PC-9 (cell line): ENCODE measurements around the gene B4GALT6. TPM values are rescaled to one million over a fixed set of nuclear protein-coding genes. Genes with fewer than 3 reads are reported as not detected.

Experiments
- BruUV-seq: library from RNA; stranded (reverse); fragments of 400-500 nt; replicated peaks from 2 replicates; lab custom pipeline; 2021; lab: Mats Ljungman, UMichigan
- CTCF ChIA-PET: fragments of 300-600 bp; sonication (Branson Sonifier 250); formaldehyde crosslinking; loops from one replicate; lab custom pipeline; 2022; ENCODE audit warnings: antibody characterized with exemption; lab: Charles Lee
- POLR2A ChIA-PET: fragments of 300-600 bp; sonication (Branson Sonifier 250); formaldehyde crosslinking; loops from one replicate; lab custom pipeline; 2022; ENCODE audit warnings: antibody characterized with exemption; ENCODE audit not compliant: unreplicated experiment; lab: Charles Lee
- DNase-seq, 2 experiments: peaks; one replicate each; pipeline versions ENCODE4 v3.0.0 to v3.0.0-alpha.2; 2015 to 2022; ENCODE audit warnings: mixed read lengths in 1 of 2
- H2AFZ ChIP-seq: fragments of 200-600 bp; sonication (generic); 2 replicates; pipeline ENCODE4 v1.8.1; 2017; ENCODE audit warnings: antibody characterized with exemption
- H3F3A ChIP-seq: fragments of 200-600 bp; sonication (generic); 2 replicates; pipeline ENCODE4 v1.8.1; 2017; ENCODE audit warnings: antibody characterized with exemption, mild to moderate bottlenecking, low read depth; ENCODE audit not compliant: insufficient read depth
- H3K27ac ChIP-seq: fragments of 200-600 bp; sonication (generic); 2 replicates; pipeline ENCODE4 v1.6.1; 2016; ENCODE audit warnings: mixed run types
- H3K27me3 ChIP-seq: fragments of 200-600 bp; sonication (generic); 2 replicates; pipeline ENCODE4 v1.6.1; 2016; ENCODE audit warnings: low read depth, mixed run types; ENCODE audit not compliant: insufficient read depth
- H3K36me3 ChIP-seq: fragments of 200-600 bp; sonication (generic); 2 replicates; pipeline ENCODE4 v1.6.1; 2016; ENCODE audit warnings: low read depth, mixed run types
- H3K4me1 ChIP-seq: fragments of 200-600 bp; sonication (generic); replicated peaks from 2 replicates; pipeline ENCODE4 v1.6.1; 2016; ENCODE audit warnings: mixed run types; ENCODE audit not compliant: insufficient read depth
- H3K4me2 ChIP-seq: fragments of 200-600 bp; sonication (generic); 2 replicates; pipeline ENCODE4 v1.6.1; 2017; ENCODE audit warnings: mixed run types
- H3K4me3 ChIP-seq: fragments of 200-600 bp; sonication (generic); 2 replicates; pipeline ENCODE4 v1.6.1; 2016; ENCODE audit warnings: mixed run types
- H3K79me2 ChIP-seq: fragments of 200-600 bp; sonication (generic); 2 replicates; pipeline ENCODE4 v1.6.1; 2017; ENCODE audit warnings: low read depth, mixed run types
- H3K9me2 ChIP-seq: fragments of 200-600 bp; sonication (generic); 2 replicates; pipeline ENCODE4 v1.8.1; 2017; ENCODE audit warnings: mild to moderate bottlenecking; ENCODE audit not compliant: insufficient read depth
- H3K9me3 ChIP-seq: fragments of 200-600 bp; sonication (generic); 2 replicates; pipeline ENCODE4 v1.8.1; 2016; ENCODE audit warnings: low read depth; ENCODE audit not compliant: insufficient read depth
- H4K20me1 ChIP-seq: fragments of 200-600 bp; sonication (generic); 2 replicates; pipeline ENCODE4 v1.8.1; 2017; ENCODE audit not compliant: insufficient read depth
- EZH2 ChIP-seq: fragments of 200-600 bp; sonication (generic); IDR thresholded peaks from 2 replicates; pipeline ENCODE4 v1.8.0; 2017; ENCODE audit warnings: antibody characterized with exemption, low read depth
- intact Hi-C: fragments of 100-400 bp; cut with micrococcal nuclease; formaldehyde crosslinking; loops from one replicate; pipeline ENCODE4 v1.10.0; 2022; ENCODE audit not compliant: unreplicated experiment
- total RNA-seq: library from RNA; stranded (reverse); gene quantifications from 2 replicates; pipeline ENCODE4 v1.2.3, GENCODE V29; 2021
- TF ChIP-seq, protein P1 (sequence below): fragments of 200-600 bp; sonication (generic); conservative IDR thresholded peaks from 2 replicates; pipeline ENCODE4 v1.6.1; 2017; ENCODE audit warnings: mixed run types, antibody characterized with exemption, mild to moderate bottlenecking, moderate library complexity

Gene B4GALT6
- total RNA-seq, 1 experiment from 2014 or later = 5.3 TPM

DNA sequence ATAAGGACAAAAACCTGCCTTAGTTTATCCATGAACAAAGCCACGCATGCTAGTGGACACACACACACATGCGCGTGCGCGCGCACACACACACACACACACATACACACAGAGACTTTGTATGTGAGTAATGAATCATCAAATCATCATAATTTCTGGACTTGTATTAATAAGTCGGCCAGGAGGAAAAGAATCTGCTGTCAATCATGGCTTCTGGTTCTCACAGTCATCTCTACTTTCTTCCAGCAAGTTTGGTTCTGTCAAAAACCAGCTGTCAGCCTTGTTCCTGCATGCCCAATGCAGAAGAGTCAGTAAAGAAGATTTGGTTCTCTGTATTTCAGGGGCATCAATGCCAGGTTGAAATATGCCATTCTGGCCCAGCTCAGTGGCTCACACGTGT, 93.8 kb downstream of the B4GALT6 start:
- Histone ChIP-seq H3K9me3 (no peaks in the 10 kb centered on the region), H2AFZ (no peak overlapping the region), H3K4me1 (no peaks in the 10 kb centered on the region), H3F3A (no peaks in the 10 kb centered on the region), H3K4me3 (no peak overlapping the region), H3K9me2 (no peaks in the 10 kb centered on the region), H3K36me3 (no peaks in the 10 kb centered on the region), H4K20me1 (no peaks in the 10 kb centered on the region), H3K27me3 (no peaks in the 10 kb centered on the region), H3K4me2 (no peak overlapping the region), H3K79me2 (no peaks in the 10 kb centered on the region), H3K27ac (no peak overlapping the region)
- BruUV-seq = no TSS peak
- CTCF ChIA-PET = no interaction called here
- intact Hi-C loops = no loop called here
- DNase-seq = no peak
- POLR2A ChIA-PET = no interaction called here
- TF ChIP-seq, protein P1, sequence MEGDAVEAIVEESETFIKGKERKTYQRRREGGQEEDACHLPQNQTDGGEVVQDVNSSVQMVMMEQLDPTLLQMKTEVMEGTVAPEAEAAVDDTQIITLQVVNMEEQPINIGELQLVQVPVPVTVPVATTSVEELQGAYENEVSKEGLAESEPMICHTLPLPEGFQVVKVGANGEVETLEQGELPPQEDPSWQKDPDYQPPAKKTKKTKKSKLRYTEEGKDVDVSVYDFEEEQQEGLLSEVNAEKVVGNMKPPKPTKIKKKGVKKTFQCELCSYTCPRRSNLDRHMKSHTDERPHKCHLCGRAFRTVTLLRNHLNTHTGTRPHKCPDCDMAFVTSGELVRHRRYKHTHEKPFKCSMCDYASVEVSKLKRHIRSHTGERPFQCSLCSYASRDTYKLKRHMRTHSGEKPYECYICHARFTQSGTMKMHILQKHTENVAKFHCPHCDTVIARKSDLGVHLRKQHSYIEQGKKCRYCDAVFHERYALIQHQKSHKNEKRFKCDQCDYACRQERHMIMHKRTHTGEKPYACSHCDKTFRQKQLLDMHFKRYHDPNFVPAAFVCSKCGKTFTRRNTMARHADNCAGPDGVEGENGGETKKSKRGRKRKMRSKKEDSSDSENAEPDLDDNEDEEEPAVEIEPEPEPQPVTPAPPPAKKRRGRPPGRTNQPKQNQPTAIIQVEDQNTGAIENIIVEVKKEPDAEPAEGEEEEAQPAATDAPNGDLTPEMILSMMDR = no peak
- TF ChIP-seq EZH2 = no peak

DNA sequence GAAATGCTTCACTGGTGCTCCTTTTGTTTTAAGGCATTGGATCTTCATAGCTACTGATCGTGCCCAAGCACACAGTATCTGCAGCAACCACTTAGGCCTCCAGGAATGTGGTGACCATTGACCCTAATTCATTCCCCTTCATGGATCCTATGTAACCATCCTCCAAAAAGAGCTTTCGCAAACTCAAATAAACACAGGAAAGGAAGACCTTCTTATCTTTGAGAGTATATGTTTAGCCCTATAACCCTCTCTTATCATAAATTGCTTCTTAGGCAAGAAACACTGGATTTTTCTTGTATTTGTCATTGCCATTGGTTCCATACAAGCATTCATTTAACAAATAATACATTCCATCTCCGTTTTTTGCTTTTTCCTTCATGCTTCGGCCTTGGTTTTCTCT, 96.9 kb downstream of the B4GALT6 start:
- Histone ChIP-seq H2AFZ (no peak overlapping the region), H3K4me1 (no peaks in the 10 kb centered on the region), H3K9me2 (no peaks in the 10 kb centered on the region), H3K4me2 (no peak overlapping the region), H3K27ac (no peak overlapping the region), H3K9me3 (no peaks in the 10 kb centered on the region), H3K36me3 (no peaks in the 10 kb centered on the region), H4K20me1 (no peaks in the 10 kb centered on the region), H3K79me2 (no peaks in the 10 kb centered on the region), H3K4me3 (no peak overlapping the region), H3K27me3 (no peaks in the 10 kb centered on the region), H3F3A (no peaks in the 10 kb centered on the region)
- BruUV-seq = no TSS peak
- CTCF ChIA-PET = no interaction called here
- POLR2A ChIA-PET = no interaction called here
- intact Hi-C loops = no loop called here
- TF ChIP-seq, protein P1 = no peak
- no peak for TF ChIP-seq EZH2
- no peak for DNase-seq

DNA sequence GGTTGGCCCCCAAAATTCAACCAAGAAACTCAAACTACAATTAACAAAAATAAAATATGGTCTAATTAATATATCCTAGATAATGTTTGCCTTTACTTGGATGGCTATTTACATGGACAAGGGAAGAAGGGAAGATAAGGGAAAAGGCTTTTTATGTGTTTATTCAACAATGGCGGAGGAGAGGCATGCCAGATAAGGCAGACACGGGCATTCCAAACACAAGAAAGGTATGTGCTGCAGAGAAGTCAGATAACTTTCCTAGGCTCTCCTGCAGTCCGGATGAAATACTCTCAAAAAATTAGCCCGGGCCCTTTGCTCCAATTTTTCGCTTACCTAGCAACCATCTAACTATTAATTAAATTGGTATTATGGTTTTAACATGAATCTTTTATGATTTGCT, 97.8 kb downstream of the B4GALT6 start:
- Histone ChIP-seq H2AFZ (no peak overlapping the region), H3K9me3 (no peaks in the 10 kb centered on the region), H3K27me3 (no peaks in the 10 kb centered on the region), H3K4me1 (no peaks in the 10 kb centered on the region), H3K4me3 (no peak overlapping the region), H3K9me2 (no peaks in the 10 kb centered on the region), H3K27ac (no peak overlapping the region), H3K79me2 (no peaks in the 10 kb centered on the region), H3F3A (no peaks in the 10 kb centered on the region), H3K4me2 (no peak overlapping the region), H4K20me1 (no peaks in the 10 kb centered on the region), H3K36me3 (no peaks in the 10 kb centered on the region)
- intact Hi-C loops = no loop called here
- no peak for DNase-seq
- BruUV-seq = no TSS peak
- ChIA-PET POLR2A (no interaction called here), CTCF (no interaction called here)
- TF ChIP-seq, protein P1 = no peak
- TF ChIP-seq EZH2 = no peak
